Stimulated activated CD8-positive, alpha-beta memory T cell treated with anti-CD3 and anti-CD28 coated beads, Interleukin-15, amount 100 ng/mL, for 48 hours (primary cell): ENCODE results near the gene HDHD5.
"Not testable (repeated sequence)": the region's sequence is repeated elsewhere in the genome, so short reads cannot be mapped to it uniquely, and the experiment has no call there.

Experiments used
- DNase-seq, 2 donors: peaks; one replicate each; pipeline ENCODE4 v3.0.0-alpha.2; 2020; ENCODE audit warnings: low read depth in 2 of 2

Gene HDHD5

DNA sequence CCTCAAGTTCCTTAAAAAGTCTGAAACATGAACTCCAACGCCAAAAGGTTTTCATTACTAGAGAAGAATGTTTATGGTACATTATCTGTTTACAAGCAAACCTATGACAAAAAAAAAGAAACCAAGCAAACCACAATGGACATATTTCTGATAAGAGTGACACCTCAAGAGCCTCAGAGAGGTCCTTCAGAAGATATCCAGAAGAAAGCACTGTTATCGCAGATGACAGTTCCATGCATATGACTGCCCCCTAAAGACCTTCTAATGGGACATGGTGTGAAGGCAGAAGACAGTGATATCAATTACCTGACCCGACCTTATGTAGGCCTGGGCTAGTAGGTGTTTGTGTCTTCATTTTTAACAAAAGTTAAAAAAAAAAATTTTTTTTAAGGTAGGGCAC is 3.1 kb downstream of the HDHD5 start:
- no peak for DNase-seq

DNA sequence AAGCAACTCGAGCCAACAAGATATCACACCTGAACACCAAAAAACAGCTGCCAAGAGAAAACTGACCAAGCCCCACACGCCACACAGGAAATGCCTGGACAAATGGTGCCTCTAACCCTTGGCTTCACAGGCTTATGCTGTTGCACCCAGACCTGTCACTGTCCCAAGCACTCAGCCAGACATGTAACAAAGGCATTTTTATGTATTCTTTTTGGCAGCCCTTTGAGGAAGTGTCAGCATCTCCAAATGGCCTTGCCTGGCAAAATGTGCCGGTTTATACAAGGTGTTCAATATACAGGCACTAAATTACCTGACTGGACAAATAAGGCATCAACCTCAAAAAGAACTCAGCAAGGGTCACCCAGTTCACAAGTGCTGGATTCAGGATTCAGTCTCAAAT is 6.1 kb downstream of the HDHD5 start:
- DNase-seq: no peak

DNA sequence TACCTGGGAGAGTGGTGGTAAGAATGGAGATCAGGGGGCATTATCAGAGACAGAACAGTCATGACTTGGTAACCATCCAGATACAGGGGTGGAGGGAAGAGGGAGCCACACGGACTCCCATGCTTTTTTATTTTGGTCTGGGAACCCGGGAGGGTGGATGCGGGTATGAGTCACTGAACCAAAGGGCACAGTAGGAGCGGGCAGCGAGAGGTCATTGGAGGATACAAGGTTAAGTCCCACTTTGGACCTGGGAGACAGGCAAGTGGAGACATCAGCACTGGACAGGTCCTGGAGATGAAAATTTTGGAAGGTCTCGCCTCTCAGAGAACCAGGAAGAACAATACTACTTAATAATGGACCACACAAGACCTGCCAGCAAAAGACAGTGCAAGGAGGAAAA is 6.7 kb downstream of the HDHD5 start:
- DNase-seq: no peak

- DNase-seq: no peak
These were observed 9.8 kb downstream of the HDHD5 start for GRCh38 chr22:17149076-17149815.

DNA sequence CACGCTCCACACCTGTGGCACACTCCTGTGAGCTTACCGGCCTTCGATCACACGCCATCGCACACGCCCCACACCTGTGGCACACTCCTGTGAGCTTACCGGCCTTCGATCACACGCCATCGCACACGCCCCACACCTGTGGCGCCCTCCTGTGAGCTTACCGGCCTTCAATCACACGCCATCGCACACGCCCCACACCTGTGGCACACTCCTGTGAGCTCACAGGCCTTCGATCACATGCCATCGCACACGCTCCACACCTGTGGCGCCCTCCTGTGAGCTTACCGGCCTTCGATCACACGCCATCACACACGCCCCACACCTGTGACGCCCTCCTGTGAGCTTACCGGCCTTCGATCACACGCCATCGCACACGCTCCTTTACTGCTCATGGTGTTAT is 11.6 kb downstream of the HDHD5 start:
- not testable (repeated sequence) for DNase-seq

GRCh38 chr22:17145021-17145680 is 13.9 kb downstream of the HDHD5 start:
- no peak for DNase-seq

DNA sequence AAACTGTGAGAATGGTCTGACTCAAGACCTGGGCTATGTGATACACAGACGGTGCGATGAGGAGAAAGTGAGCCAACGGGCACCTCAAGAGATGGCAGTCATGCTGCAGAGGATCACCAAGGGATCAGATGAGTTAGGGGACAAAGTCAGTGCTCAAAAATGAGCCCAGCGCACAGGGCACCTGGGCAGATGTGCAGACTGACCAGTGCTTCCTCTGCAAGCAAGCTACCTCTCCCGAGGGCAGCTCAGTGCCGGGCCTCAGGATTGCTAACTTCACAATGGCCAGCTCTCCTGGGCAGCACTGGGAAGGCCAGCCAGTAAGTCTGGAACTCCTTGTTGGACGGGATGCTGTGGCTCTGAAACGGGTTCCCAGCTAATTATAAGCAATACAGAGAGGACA is 15.3 kb downstream of the HDHD5 start:
- no peak for DNase-seq

- DNase-seq: no peak
These were observed 16.0 kb downstream of the HDHD5 start for GRCh38 chr22:17143101-17143500.

DNA sequence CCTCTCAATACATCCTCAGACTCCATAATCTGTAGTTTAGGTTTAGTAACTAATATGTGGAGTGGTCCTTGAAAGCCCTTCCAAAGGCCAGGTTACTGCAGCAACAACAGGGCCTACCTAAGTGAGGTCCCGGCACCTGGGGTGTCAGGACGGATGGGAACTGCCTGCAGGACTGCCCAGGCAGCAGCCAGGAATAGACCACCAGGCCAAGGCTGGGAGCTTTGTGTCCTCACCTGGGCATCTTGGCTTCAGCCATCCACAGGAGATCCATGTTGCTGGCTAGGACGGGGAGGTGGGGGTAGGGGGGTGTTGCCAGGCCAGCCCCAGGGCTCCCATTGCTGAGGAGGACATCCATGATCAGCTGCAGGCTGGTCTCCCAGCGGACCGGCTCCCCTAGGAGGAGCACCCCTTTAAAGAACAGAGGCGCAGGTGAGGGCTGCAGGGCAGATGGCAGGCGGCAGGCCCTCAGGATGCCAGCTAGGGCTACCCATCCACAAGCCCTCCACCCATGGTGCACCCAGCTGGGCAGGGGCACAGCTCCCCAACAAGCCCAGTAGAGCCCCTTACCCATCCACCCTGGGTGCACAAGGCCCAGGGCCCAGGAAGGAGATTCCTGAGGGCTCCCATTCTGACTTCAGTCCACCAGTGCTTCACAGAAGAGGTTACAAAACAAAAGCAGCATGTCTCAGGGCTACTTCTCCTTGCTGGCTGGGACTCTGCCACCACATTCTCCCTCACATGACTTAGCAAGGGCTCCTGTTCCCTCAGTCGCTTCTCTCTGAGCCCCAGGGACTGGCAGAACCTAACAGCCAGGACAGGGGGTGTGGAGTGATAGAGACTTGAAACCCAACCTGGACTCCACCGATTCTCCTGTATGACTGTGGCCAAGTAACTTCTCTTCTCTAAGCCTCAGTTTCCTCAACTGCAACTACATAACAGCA is 18.0 kb downstream of the HDHD5 start:
- DNase-seq: no peak

GRCh38 chr22:17140022-17140421 is 19.1 kb downstream of the HDHD5 start:
- no peak for DNase-seq

- no peak for DNase-seq
These were observed 20.6 kb downstream of the HDHD5 start for GRCh38 chr22:17138513-17138912.

- DNase-seq: no peak
These were observed 21.1 kb downstream of the HDHD5 start for GRCh38 chr22:17137861-17138425.

- DNase-seq: no peak
These were observed 21.9 kb downstream of the HDHD5 start for GRCh38 chr22:17137170-17137569.

DNA sequence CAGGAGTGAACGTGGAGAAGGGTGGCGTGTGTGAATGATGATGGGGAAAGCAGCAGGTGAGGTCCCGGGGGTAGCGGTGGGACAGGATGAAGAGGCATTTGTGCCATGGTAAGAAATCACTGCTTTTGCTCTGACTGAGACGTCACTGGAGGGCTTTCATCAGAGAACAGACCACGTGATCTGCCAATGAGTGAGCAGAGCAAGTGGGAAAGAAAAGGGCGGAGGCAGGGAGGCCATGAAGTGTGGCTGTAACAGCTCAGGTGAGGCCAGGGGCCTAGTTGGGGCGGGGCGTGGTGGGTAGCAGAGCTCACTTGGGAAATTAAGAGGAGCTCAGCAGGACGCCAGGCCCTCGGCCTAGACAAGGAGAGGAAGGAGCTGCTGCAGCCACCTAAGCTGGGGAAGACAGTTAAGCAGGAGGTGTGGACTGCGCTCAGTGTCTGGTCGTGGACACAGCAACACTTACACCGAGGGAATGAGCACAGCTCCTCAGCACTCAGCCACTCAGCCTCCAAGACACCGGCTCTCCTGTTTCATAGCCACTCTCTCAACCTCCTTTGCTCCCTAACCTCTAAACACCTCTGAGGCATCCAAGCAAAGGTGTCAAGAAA is 23.8 kb downstream of the HDHD5 start:
- no peak for DNase-seq

DNA sequence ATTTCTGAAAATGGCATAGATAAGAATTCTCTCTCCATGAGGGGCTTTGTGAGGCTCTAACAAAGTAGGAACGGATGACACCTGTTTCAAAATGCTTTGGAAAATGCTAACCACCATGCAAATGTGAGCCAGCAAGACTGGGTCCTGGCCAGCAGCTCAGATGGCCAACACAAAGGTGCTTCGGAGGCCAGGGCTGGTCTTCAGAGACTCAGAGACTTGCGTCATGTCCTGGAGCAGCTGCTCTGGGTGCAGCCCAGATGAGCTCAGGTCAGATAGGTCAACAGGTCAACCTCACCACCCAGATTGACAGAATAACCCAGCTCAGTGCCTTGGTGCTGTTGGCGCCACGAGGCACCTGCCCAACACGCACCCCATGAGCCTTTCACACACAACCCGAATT is 25.9 kb downstream of the HDHD5 start:
- no peak for DNase-seq

GRCh38 chr22:17132112-17132511 is 27.0 kb downstream of the HDHD5 start:
- no peak for DNase-seq

- no peak for DNase-seq
These were observed 27.4 kb downstream of the HDHD5 start for GRCh38 chr22:17131686-17132085.

DNA sequence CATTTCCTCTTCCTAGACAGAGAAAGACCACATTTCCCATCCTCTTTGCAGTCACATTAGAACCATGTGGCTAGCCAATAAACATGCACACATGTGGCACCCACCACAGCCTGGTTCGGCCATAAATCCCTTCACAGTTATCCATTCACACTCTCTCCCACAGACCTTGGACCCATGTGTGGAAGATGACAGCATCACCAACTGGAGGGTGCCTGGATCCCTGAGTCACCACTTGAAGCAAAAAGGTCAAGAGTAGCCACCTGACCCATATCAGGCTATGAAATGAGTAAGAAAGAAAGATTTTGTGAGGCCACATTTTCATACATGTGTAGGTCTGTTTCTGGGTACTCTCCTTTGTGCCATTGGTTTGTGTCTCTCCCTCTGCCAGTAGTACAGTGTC is 28.9 kb downstream of the HDHD5 start:
- no peak for DNase-seq

DNA sequence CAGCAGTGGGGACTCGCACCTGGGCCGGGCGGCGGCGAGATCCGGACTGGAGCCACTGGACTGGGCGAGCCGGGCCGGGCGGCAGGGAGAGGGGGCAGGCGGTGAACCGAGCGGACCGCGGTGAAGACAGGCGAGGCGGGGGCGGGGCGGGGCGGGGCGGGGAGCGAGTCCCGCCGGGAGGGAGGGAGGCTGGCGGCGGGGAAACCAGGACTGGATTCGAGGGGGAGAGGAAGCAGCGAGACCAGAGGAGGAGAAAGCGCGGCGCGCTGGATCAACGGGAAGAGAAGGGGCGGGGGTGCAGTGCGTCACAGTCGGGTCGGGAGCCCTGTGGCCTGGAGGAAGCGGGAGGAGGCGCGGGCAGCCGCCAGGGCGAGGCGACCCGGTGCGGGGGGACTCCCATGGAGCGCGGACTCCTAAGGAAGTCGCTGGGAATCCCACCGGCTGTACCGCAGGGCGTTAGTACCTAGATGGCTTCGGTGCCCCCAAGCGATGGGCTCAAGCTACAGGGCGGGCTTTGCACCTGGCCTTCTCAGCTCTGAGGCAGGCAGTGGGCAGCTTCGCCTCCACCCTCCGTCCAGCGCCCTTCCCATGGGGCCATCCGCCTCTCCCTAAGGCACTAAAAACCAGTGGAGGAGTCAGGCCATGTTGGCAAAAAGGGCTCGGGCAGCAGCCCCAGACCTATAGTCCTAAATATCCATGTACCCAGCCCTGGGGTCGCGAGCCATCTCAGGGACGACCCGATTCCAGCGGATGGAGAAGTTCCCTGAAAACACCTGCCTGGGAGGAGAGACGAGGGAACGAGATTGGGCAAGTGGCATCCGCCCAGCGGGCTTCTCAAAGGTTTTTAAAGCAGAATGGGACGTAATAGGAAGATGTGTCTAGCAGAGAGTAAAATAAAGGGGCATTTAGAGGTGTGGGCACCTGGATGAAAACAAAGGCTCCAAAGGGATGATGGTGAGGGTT is 37.6 kb downstream of the HDHD5 start, which contains the start of gene TMEM121B:
Gene TMEM121B (minus strand): TSS at position 128 of the 963 bp plus-strand sequence. CDS start 233 bp downstream, outside the sequence.
- no peak for DNase-seq

GRCh38 chr22:17120711-17121232 is 38.3 kb downstream of the HDHD5 start:
- no peak for DNase-seq
